ENCODE measurements around the gene MXD1.

- no peak for TF ChIP-seq POLR2A (IDR thresholded peaks at IDR 0.05)
- TF ChIP-seq CTCF (IDR thresholded peaks at IDR 0.05): no peak
Observed at GRCh38 chr2:69926849-69927515, 12.1 kb downstream of the MXD1 start.

All from sigmoid colon (tissue), 3 donors.